ENCODE data around the gene TRPV4.

Gene TRPV4

GRCh38 chr12:109743076-109743910 is 89.9 kb downstream of the TRPV4 start:
- DNase-seq = no peak

- no peak for DNase-seq
Measured at GRCh38 chr12:109741970-109742703, 91.1 kb downstream of the TRPV4 start.

GRCh38 chr12:109741286-109741969 is 91.8 kb downstream of the TRPV4 start:
- DNase-seq = no peak

- DNase-seq = no peak
Measured at GRCh38 chr12:109740694-109741245, 92.4 kb downstream of the TRPV4 start.

GRCh38 chr12:109739747-109740693 is 93.2 kb downstream of the TRPV4 start:
- DNase-seq = no peak

- DNase-seq = no peak
Measured at GRCh38 chr12:109738878-109739665, 94.1 kb downstream of the TRPV4 start.

GRCh38 chr12:109738209-109738608 is 95.0 kb downstream of the TRPV4 start:
- DNase-seq = no peak

GRCh38 chr12:109737631-109738030 is 95.6 kb downstream of the TRPV4 start:
- no peak for DNase-seq

- DNase-seq = no peak
Measured at GRCh38 chr12:109737126-109737525, 96.1 kb downstream of the TRPV4 start.

- peak in 3 of 56 donors; percentile 16 to 26 (median 20) for DNase-seq
Measured at GRCh38 chr12:109736552-109737108, 96.6 kb downstream of the TRPV4 start.

- DNase-seq = peak in 2 of 56 donors; percentile 13 to 19
Measured at GRCh38 chr12:109735825-109736551, 97.2 kb downstream of the TRPV4 start.

GRCh38 chr12:109735051-109735521 is 98.1 kb downstream of the TRPV4 start:
- no peak for DNase-seq

- no peak for DNase-seq
Measured at GRCh38 chr12:109734219-109735000, 98.8 kb downstream of the TRPV4 start.
